GM21526 (cell line): ENCODE data around the gene NUP214.
"Not testable (repeated sequence)": the region's sequence is repeated elsewhere in the genome, so short reads cannot be mapped to it uniquely, and the experiment has no call there.

ENCODE experiments used
- ATAC-seq: cut with Tn5 transposase; IDR thresholded peaks from one replicate; pipeline ENCODE4 v1.9.1; 2021; ENCODE audit warnings: moderate library complexity; ENCODE audit not compliant: unreplicated experiment, low FRiP score

NUP214 gene

DNA sequence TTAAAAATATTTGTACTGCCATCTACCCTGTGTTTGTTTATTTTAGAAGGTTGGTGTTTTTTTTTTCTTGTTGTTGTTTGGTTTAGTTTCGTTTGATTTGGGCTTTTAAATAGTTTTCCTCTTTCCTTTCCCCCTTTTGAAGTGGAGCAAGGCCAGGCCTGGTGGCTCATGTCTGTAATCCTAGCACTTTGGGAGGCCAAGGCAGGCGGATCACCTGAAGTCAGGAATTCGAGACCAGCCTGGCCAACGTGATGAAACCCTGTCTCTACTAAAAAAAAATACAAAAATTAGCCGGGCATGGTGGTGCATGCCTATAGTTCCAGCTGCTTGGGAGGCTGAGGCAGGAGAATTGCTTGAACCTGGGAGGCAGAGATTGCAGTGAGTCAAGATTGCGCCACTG is 65.6 kb downstream of the NUP214 start:
- ATAC-seq = not testable (repeated sequence)

DNA sequence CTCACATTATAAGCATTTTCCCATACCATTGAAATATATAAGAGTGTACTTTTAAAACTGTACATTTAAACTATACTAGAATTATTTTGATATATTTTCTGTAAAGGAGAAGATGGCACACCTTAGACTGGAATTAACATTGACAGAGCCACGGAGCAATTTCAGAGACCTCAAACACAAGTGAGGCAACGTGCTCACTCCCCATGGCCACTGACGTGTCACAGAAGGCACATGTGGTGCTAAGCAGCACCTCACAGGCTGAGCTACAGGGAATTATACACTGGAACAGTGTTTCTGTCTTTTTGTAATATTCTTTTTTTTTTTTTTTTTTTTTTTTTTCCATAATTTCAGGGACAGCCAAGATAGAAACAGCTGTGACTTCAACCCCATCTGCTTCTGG is 66.5 kb downstream of the NUP214 start:
- no peak for ATAC-seq

DNA sequence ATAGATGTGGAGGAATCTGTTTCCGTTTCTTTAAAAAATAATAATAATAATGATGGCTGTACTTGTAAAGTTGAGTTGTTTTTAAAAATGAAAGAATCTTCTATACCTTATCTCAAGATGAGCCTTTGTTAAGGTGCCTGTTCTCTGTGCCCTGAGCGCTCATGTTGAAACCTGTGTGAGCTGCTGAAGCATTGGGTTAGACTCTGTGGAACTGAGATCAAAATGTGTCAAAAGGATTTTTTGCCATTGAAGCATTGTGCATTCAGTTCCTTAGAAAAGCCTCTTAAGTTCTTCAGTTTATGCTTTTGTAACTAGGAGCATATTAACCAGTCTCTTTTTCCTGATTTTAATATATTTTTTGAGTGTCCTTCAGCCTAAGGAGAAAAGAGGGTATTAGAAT is 67.7 kb downstream of the NUP214 start:
- no peak for ATAC-seq

DNA sequence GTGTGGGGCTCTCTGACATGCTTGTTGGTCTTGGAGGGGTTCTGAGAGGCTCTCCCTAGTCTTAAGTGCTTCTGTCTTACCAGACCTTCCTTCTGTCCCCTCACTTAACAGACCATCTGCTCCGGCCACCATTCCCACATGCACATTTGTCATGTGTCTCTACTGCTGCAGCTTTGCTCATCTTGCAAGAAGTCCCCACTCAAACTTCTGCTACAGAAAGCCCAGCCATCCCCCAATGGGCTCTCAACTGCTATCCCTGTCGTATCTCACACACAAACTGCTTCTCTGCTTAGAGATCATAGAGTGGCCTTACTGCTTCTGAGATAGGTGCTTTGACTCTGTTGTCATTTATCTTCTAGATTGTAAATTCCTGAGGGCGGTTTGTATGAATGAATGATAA is 69.4 kb downstream of the NUP214 start:
- no peak for ATAC-seq

DNA sequence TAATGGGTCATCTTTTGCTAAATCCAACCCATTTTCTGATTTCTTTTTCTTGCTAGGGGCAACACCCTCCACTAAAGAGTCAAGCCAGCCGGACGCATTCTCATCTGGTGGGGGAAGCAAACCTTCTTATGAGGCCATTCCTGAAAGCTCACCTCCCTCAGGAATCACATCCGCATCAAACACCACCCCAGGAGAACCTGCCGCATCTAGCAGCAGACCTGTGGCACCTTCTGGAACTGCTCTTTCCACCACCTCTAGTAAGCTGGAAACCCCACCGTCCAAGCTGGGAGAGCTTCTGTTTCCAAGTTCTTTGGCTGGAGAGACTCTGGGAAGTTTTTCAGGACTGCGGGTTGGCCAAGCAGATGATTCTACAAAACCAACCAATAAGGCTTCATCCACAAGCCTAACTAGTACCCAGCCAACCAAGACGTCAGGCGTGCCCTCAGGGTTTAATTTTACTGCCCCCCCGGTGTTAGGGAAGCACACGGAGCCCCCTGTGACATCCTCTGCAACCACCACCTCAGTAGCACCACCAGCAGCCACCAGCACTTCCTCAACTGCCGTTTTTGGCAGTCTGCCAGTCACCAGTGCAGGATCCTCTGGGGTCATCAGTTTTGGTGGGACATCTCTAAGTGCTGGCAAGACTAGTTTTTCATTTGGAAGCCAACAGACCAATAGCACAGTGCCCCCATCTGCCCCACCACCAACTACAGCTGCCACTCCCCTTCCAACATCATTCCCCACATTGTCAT is 72.0 kb downstream of the NUP214 start:
- no peak for ATAC-seq

DNA sequence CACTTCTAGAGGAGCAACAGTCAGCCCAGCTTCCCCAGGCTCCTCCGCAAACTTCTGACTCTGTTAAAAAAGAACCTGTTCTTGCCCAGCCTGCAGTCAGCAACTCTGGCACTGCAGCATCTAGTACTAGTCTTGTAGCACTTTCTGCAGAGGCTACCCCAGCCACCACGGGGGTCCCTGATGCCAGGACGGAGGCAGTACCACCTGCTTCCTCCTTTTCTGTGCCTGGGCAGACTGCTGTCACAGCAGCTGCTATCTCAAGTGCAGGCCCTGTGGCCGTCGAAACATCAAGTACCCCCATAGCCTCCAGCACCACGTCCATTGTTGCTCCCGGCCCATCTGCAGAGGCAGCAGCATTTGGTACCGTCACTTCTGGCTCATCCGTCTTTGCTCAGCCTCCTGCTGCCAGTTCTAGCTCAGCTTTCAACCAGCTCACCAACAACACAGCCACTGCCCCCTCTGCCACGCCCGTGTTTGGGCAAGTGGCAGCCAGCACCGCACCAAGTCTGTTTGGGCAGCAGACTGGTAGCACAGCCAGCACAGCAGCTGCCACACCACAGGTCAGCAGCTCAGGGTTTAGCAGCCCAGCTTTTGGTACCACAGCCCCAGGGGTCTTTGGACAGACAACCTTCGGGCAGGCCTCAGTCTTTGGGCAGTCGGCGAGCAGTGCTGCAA is 72.8 kb downstream of the NUP214 start:
- no peak for ATAC-seq

DNA sequence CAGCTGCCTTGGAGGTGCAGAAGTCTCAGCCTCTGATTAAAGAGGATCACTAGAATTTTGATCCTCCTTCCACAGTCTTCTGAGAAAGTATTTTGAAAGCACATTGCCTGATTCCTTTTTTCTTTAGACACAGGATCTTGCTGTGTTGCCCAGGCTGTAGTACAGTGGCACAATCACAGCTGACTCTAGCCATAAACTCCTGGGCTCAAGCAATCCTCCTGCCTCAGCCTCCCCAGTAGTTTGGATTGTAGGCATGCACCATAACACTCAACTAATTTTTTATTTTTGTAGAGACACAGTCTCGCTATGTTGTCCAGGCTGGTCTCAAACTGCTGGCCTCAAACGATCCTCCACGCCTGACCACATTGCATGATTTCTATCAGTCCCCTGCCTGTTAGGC is 76.5 kb downstream of the NUP214 start:
- ATAC-seq = no peak

DNA sequence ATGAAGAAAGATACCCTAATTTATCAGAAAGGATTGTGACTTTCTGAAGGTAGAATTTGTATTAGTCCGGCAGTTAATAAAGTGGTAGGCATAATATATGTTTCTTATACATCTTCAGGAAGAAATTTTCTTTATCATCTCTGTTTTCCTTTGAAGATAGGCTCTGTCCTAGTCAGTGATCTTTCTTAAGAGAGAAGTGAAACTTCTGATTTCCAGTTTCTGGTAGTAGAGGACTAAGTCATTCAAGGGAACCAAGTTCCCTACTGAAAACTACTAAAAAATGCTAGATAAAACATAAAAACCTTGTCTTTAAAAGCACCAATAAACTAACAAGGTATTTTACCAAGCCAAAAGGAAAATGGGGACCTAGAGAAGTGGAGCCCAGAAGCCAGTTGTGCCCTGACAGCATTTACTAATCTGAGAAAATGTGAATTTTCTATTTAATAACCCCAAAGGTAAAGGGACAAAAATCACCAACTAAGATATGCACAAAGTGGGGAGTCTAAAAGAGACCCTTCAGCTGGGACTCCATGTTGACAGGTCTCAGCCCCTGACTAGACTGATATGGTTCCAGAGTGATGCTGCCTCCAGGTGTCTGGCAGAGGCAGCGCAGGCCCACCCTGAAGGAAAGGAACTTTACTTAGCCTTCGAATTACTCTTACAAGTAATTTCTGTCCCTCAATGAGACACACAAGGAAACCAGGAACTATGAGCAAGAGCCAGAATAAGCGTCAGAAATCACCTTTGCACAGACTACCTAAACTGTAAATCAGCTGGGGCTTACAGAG is 78.2 kb downstream of the NUP214 start:
- no peak for ATAC-seq

DNA sequence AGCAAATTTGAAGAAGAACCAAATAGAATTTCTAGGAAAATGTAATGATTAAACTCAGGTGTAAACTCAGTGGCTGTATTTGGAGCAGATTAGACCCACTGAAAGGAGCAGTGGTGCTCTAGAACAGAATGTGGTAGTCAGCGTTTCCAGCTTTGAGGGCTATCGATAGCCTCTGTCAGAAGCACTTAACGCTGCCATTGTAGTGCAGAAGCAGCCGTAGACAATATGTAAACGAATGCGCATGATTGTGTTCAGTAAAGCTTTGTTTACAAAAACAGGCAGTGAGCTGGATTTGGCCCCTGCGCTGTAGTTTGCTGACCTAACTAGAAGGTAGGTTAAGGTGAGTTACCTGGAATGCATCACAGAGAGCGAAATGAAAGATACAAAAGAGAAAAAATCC is 78.9 kb downstream of the NUP214 start:
- no peak for ATAC-seq

DNA sequence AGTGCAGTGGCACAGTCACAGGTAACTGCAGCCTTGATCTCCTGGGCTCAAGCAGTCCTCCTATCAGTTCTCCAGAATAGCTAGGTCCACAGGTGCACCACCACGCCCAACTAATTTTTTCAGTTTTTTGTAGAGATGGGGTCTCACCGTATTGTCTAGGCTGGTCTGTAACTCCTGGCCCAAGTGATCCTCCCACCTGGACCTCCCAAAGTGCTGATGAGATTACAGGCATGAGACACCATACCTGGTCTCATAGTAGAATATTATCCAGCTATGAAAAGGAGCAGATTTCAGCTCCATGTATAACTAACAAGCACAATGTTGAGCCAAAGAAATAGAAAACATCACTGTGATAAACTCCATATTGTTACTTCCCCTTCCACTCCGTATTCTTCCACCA is 81.1 kb downstream of the NUP214 start:
- no peak for ATAC-seq

DNA sequence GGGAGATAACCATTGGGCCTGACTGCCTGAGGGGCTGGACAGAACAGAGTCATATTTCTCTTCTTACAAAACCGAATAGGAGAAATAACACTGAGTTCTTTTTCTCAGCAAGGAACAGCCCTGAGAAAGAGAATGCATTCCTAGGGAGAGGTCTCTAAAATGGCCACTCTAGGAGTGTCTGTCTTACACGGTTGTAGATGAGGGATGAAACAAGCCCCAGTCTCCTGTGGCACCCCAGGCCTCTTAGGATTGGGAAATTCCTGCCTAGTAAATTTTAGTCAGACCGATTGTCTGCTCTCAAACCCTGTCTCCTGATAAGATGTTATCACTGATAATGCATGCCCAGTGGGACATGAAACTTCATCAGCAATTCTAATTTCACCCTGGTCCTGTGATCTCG is 86.5 kb downstream of the NUP214 start:
- not testable (repeated sequence) for ATAC-seq

DNA sequence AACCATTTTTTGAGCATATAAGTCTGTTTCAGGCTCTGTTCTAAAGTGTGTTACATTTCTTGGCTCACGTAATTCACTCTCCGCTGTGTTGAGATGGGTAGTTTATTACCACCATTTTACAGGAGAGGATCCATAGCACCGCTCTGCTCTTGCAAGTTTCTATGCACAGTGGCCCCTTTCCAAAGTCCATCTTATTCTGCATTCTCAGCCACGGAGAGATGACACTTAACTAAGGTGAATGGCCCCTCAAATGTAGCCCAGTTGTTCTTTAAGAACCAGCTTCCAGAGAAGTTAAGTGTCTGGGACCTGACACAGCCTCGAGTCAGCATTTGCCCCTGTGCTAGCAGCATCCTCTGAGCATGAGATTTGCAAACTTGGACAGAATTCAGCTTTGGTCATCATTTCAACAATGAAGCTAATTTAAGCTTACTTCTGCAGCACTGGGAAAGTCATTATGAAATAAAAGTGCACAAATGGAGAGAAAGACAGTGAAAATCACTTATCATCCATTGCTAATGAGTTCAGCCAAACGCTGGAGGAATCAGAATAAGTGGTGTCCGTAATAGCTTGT is 89.0 kb downstream of the NUP214 start:
- no peak for ATAC-seq

DNA sequence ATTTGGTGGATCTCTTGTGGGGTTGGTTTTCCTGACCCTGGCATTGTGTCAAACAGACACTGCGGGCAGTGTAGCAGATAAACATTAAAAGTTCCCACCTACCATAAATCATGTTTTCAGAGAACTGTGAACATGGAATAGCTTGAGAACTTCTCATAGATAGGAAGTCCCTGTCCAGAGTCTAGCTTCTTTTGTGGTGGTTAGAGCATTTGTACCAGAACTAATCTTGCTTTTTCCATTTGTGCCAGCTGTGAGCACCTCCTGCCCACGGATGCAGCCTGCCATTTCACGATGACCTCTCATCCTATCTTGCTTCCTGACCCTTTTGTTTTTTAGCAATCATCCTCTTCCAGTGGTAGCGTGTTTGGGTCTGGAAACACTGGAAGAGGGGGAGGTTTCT is 89.5 kb downstream of the NUP214 start:
- ATAC-seq = no peak

DNA sequence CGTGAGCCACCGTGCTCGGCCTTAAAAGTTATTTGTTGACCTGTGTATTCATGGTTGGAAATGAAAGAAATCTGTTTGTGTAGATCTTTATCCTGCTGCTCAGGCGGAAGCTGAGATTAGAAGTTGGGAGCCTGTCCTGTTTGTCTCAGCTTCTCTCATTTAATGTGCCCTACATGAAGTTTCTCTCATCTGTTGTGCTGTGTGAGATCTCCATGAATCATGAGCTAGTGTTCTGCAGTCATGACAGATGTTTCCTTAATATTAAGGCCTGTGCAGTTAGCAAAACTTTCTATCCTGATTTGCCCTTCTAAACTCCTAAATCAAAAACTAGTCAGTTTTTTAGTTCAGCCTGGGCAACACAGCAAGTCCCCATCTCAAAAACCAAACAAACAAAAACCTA is 91.4 kb downstream of the NUP214 start:
- no peak for ATAC-seq

DNA sequence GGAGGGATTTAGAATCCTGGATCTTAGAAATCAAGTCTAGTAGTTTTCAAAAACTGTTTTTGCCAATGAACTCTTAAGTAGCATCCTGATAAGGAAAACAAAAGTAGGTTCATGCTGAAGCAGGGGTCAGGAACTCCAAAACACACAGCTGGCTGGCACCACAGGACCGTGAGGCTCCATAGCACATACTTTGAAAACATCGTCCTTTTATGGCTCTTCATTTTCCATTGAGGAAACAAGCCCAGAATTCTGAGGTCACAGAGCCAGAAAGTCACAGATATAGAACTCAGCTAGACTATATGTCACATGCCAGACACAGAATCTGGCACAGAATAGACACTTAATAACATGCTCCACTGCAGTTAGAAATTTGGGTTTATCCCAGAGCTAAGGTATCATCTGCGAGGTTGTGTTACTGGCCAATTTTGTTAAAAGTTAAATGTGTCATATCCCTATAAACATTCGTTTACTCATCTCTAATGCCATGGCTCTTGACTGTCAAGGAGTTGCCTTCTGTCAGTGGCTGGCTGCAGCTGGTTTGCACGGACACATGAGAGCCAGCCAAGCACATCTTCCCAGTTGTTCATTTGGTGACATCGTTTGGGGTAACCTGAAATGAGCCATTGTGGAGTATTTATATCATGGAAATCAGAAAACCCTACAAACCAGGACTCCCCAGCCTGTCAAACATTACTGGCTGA is 92.1 kb downstream of the NUP214 start:
- ATAC-seq = no peak

DNA sequence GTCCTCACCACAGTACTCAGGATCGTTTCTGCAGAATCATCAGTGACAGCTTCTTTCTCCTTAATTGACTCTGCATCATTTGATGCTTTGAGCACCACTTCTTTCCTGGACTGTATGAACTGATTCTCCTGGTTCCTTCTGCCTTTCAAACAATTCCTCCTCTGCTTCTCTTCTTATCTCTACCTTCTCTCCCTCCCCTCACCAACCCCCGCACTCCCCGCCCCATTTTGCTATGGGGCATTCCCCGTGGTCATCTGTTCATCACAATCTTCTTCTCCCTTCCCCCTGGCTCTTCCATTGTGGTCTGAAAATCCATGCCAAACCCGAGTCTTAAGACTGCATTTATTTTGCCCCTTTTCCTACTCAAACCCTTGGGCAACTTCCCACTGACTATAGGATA is 93.0 kb downstream of the NUP214 start:
- ATAC-seq = no peak

DNA sequence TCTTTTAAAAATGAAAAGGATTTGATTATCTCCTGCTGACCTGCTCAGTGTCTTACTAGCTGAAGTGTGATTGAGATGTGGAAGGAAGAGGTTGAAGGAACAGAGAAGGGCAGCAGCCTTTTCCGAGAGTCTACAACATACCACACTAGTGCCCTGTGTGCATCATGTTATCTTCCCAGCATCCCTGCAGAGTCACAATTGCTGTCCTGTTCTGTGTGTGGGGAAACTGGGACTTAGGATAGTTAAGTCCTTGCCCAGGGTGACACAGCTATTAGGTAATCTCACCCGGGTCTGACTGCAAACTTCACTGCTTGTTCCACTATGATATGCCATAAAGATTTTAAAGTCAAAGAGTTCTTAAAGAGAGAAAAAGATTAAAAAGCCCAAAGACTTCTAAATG is 95.1 kb downstream of the NUP214 start:
- ATAC-seq = no peak

DNA sequence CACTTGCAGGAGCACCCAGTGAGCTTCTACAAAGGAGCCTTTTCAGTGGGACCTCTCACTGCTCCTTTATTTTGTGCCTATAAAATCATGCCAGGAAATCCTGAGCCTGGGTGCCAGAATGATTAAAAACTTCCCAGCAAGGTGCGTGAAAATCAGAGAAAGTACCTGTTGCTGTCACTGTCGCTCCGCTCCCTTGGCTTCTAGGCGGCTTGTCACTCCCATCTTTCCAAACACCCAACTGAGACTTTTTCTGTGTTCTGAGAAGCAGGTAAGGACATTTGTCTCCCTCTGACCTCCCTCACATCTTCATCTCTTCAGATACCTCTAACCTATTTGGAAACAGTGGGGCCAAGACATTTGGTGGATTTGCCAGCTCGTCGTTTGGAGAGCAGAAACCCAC is 97.1 kb downstream of the NUP214 start:
- no peak for ATAC-seq

DNA sequence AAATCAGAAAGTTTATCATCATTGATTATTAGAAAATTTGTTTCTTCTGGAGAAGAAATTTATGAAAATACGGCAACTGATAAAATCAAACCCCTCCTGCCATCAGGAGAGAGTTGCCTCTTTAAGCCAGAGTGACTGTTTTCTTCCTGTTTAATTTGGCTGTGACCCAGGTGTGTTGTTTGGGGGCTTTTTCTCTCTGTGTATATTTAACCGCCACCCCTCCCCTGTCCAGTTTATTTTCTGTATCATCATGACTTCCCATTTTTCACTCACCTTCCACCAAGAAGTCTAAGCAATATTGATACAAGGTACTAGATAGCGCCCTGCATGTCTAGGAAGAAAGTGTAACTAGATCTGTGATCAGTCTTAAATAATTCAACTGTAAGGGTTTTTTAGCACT is 100.8 kb downstream of the NUP214 start:
- no peak for ATAC-seq

DNA sequence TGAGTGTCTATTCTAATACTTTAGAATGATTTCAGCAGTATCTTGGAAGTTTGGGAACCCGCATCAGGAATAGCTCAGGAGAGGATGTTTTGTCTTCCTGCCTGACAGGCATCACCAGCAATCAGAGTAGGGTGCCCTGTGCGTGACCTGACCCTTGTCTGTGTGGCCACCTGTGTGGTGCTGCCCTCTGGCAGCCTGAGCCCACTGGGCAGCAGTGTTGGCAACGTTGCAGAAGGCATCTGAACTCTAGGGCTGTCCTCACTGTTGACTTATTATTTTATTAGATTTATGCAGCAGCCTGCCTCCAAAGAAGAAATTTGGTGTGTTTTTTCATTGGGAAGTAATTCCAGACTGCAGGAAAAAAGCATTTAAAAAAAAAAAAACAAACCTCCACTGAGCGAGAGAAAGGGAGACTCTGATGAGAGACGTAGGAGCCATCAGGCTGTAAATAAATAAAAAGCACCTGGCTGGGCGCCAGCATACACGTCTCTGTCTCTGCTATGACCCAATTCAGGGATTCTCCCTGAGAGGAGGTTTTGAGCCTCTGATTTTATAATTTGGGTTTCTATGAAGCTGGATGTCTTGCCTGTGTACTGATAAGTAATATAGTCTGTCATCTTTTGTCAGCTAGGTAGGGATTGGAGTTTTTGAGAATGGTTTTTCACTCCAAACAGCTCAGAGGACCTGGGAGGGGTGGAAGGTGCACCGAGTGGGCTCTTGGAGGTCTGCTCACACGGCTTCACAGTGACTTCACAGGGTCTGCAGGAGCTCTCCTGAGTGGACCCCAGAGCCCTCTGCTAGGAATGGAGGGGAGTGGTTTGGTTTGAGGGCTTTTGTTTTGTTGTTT is 101.9 kb downstream of the NUP214 start:
- no peak for ATAC-seq
